ENCODE results near the gene STK32B.

DNA sequence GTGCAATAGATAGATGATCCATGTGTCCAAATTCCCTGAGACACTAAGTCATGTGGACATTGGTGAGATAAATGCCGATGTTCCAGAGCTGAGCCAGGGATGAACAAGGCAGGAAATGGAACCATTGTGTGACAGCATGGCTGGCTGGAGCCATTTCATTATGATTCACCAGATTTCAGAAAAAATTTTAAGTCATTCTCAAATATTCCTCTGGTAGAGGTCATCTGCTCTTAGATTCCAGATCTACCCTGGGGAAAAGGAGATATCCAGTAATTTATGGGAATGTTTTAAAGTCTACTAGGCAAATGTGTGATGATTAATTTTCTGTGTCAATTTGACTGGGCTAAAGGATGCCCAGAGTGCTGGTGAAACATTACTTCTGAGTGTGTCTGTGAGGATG lies 287.3 kb downstream of the STK32B start:
- no peak for TF ChIP-seq CTCF (IDR thresholded peaks at IDR 0.05)
- TF ChIP-seq POLR2AphosphoS5 (IDR thresholded peaks at IDR 0.05) = no peak

All from upper lobe of left lung (tissue), 4 donors.